HG03095 (cell line): Measurements from ENCODE around the gene BMP8B.
A peak's percentile ranks its signal among the peaks of the same experiment; 100 is the strongest.
"Not testable (repeated sequence)": the region's sequence is repeated elsewhere in the genome, so short reads cannot be mapped to it uniquely, and the experiment has no call there.

Source experiments
- ATAC-seq: cut with Tn5 transposase; IDR thresholded peaks from one replicate; pipeline ENCODE4 v1.9.1; 2021; ENCODE audit warnings: moderate library complexity; ENCODE audit not compliant: unreplicated experiment

Gene BMP8B

GRCh38 chr1:39816415-39817090, 27.9 kb upstream of the BMP8B start:
- ATAC-seq = peak; percentile 30

GRCh38 chr1:39812913-39813312, 24.2 kb upstream of the BMP8B start:
- no peak for ATAC-seq

- ATAC-seq = no peak
Observed at GRCh38 chr1:39808784-39809517, 20.3 kb upstream of the BMP8B start.

- no peak for ATAC-seq
Observed at GRCh38 chr1:39805385-39805784, 16.7 kb upstream of the BMP8B start.

- no peak for ATAC-seq
Observed at GRCh38 chr1:39802496-39803260, 14.0 kb upstream of the BMP8B start.

GRCh38 chr1:39800471-39800835, 11.8 kb upstream of the BMP8B start:
- ATAC-seq = no peak

- ATAC-seq = peak; percentile 45
Observed at GRCh38 chr1:39799770-39800470, 11.3 kb upstream of the BMP8B start.

- peak; percentile 87 for ATAC-seq
Observed at GRCh38 chr1:39798859-39799769, 10.4 kb upstream of the BMP8B start.

GRCh38 chr1:39795651-39796050, 7.0 kb upstream of the BMP8B start:
- ATAC-seq = no peak

GRCh38 chr1:39791838-39792237, 3.2 kb upstream of the BMP8B start:
- ATAC-seq = no peak

- ATAC-seq = no peak
Observed at GRCh38 chr1:39789571-39790110, 976 bp upstream of the BMP8B start.

GRCh38 chr1:39788426-39788757, 273 bp downstream of the BMP8B start:
- ATAC-seq = no peak

GRCh38 chr1:39787964-39788363, 701 bp downstream of the BMP8B start:
- not testable (repeated sequence) for ATAC-seq

- no peak for ATAC-seq
Observed at GRCh38 chr1:39787468-39787867, 1.2 kb downstream of the BMP8B start.

- not testable (repeated sequence) for ATAC-seq
Observed at GRCh38 chr1:39787108-39787375, 1.6 kb downstream of the BMP8B start.

GRCh38 chr1:39786303-39787107, 2.2 kb downstream of the BMP8B start:
- ATAC-seq = not testable (repeated sequence)

GRCh38 chr1:39782685-39783084, 6.0 kb downstream of the BMP8B start:
- not testable (repeated sequence) for ATAC-seq

GRCh38 chr1:39782103-39782502, 6.6 kb downstream of the BMP8B start:
- no peak for ATAC-seq

- no peak for ATAC-seq
Observed at GRCh38 chr1:39781349-39781715, 7.3 kb downstream of the BMP8B start.

- ATAC-seq = no peak
Observed at GRCh38 chr1:39779821-39780220, 8.8 kb downstream of the BMP8B start.
